Stimulated activated CD8-positive, alpha-beta memory T cell treated with anti-CD3 and anti-CD28 coated beads, Interleukin-7, amount 100 ng/mL, for 1 hour (primary cell): ENCODE data around the gene MBD4.
"Not testable (repeated sequence)": the region's sequence is repeated elsewhere in the genome, so short reads cannot be mapped to it uniquely, and the experiment has no call there.

Experiments
- DNase-seq, 2 donors: peaks; one replicate each; pipeline ENCODE4 v3.0.0-alpha.2; 2020; ENCODE audit warnings: low read depth in 2 of 2

The MBD4 gene

DNA sequence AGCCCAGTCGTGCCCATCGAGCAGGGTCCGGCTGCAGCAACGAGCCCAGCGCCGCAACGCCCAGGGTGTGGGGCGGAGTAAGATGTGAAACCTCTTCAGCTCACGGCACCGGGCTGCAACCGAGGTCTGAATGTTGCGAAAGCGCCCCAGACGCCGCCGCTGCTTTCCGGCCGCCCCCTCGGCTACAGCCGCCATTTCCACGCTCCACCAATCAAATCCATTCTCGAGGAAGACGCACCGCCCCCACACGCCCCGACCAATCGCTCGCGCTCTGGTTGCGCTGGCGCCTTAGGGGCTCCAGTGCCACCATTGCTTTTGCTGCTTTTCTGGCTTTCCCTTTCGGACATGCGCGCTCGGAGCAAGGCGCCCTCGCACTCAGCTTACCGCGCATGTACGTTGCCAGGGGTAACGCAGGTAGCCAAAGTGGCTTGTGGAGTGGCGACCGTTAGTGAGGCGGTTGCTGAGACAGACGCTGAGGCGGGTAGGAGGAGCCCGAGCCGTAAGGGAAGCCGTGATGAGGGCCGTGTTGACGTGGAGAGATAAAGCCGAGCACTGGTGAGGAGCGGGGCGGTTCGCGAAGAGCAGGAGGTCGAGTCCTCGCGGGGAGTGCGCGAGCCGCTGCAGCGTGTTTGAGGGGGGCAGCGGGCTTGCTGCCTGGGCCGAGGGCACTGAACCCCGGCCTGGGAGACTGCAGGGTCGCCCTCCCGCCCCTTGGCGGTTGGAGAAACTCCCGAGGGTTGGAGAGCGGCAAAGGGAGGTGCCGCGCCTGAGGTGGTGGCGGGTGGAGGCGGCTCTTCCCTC lies at the start of gene MBD4, which contains the start of gene IFT122:
Gene MBD4 (minus strand): TSS at position 132 of the 801 bp plus-strand sequence. CDS start 115 bp downstream, at position 17.
Gene IFT122 (plus strand): TSS at position 408 of the 801 bp plus-strand sequence. CDS start 107 bp downstream, at position 515.
- DNase-seq, result peak; percentile 95 to 96

GRCh38 chr3:129489258-129489657 lies 49.5 kb upstream of the MBD4 start:
- DNase-seq, result not testable (repeated sequence)

DNA sequence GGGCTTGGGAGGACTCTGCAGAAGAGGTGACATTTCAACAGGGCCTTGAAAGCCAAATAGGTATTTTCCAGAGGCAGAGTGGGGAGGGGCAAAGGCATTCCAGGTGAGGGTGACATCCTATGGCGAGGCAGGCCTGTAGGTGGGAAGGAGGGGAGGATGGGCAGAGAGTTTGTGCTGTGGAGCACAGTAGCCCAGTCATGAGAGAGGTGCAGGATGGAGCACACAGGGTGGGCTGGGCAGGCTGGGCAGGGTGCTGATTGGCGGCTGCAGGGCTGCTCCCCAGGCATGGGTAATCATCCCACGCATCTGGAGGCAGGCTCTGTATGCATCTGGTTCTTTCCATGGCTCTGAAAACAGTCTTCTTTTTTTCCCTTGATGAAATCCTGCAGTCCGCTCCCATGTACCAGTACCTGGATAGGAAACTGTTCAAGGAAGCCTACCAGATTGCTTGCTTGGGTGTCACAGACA lies 48.2 kb upstream of the MBD4 start:
- not testable (repeated sequence) for DNase-seq

DNA sequence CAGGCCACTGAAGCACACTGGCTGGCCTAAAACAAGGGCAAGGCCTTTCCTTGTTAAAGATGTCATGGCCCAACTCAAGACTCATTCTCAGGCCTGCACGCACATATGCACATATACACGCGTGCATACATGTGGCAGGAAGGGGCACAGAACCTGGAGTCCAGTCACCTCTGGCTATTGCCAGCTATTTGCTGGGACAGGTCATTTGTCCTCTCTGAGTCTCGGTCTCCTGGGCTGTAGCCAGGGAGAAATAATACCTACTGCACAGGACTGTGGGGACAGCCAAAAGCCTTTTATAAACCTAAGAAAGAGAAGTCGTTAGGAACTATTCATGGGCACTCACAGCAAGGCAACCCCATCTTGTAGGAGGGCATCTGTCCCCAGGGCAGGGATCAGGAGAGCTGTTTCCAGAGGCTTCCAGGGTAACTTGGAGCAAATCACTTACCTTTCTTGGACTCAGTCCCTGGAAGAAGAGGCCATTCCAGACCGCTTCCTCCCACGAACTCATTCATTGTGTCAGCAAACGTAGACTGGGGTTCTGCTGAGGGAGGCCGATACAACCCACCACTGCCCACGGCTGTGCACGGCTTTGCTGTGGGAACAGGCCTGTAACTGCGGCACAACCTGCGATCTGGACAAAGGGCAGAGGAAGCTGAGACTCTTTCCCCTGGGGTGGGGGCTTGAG lies 47.6 kb upstream of the MBD4 start:
- DNase-seq, result no peak

DNA sequence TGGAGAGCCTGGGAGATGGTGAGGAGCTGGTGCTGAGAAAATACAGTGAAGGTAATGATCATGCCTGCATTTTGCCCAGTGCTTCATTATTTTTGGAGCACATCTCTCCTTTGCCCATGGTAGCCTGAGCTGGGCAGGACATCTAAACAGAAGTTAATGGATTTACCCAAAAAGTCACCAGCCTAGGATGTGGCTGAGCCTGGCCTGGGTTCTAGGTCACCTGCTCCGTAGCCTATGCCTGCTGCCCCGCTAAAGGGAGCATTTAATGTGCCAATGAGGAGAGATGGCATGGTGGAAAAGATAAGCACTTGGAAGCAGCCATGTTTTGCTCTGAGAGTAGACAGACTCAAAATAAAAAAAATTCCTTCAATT lies 46.9 kb upstream of the MBD4 start:
- DNase-seq, result no peak

GRCh38 chr3:129485721-129486663 lies 46.2 kb upstream of the MBD4 start:
- DNase-seq, result no peak

GRCh38 chr3:129485146-129485545 lies 45.4 kb upstream of the MBD4 start:
- not testable (repeated sequence) for DNase-seq

DNA sequence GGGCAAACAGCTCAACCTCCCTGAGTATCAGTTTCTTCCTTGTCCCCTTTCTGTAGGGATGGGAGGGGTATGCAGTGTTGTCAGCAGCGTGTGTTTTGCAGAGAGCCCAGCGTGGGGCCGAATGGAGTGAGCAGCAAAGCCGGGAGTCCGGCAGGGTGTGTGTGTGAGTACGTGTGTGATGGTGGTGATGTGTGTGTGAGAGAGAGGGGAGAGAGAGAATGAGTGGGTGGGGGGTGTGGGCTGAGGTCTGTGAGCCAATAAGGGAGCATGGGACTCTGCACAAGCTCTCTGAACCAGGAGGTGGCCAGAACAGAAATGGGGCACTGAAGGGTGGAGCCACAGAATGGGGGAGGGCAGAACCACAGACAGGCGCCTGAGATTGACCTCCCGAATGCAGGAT lies 44.1 kb upstream of the MBD4 start:
- no peak for DNase-seq

GRCh38 chr3:129482721-129483120 lies 43.0 kb upstream of the MBD4 start:
- DNase-seq, result no peak

GRCh38 chr3:129481766-129482332 lies 42.1 kb upstream of the MBD4 start:
- no peak for DNase-seq

GRCh38 chr3:129481225-129481765 lies 41.5 kb upstream of the MBD4 start:
- DNase-seq, result not testable (repeated sequence)

- DNase-seq, result no peak
Measured at GRCh38 chr3:129476586-129476985, 36.8 kb upstream of the MBD4 start.

GRCh38 chr3:129475863-129476262 lies 36.1 kb upstream of the MBD4 start:
- DNase-seq, result no peak

GRCh38 chr3:129474984-129475804 lies 35.4 kb upstream of the MBD4 start:
- DNase-seq, result no peak

DNA sequence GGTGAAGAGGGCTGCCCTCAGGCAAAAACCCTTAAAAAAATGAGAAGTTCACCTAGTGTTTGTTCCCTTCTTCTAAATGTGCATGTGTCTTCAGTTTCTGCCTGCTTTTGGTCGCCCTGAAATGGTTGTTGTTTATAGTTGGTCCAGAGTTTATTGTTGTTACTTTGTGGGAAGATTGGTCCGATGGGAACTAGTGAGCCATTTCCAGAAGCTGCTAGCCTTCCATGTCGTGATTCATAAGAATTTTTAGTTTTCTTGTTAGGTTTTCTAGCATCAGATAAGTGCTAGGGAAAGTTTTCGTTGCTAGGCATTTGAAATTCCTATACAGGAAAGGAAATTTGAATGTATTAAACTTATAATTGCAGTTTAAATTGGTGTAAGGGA lies 34.0 kb upstream of the MBD4 start:
- DNase-seq, result no peak

DNA sequence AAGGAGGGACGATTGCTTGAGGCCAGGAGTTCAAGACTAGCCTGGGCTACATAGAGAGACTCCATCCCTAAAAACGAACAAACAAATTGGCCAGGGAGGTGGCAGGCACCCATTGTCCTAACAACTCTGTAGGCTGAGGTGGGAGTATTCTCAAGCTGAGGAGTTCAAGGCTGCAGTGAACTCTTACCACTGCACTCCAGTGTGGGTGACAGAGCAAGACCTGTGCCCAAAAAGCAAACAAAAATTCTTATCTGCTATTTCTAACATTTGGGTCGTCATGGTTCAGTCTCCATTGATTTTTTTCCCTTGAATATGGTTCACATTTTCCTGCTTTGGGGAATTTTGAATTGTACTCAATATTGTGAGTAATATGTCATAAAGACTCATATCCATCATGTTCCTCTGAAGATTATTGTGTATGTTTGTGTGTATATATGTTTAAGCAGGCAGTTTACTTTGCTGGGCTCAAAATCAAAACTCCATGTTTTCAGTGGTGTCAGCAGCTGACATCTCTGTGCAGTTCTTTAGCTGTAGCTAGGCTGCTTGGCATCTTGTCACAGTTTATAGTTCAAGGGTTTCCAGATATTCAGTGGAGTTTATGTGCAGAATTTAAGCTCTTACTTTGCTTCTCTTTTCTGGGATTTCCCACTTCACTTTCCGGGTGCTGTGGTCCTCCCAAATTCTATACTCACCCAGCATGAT lies 33.5 kb upstream of the MBD4 start:
- DNase-seq, result no peak

GRCh38 chr3:129470861-129471260 lies 31.1 kb upstream of the MBD4 start:
- no peak for DNase-seq

DNA sequence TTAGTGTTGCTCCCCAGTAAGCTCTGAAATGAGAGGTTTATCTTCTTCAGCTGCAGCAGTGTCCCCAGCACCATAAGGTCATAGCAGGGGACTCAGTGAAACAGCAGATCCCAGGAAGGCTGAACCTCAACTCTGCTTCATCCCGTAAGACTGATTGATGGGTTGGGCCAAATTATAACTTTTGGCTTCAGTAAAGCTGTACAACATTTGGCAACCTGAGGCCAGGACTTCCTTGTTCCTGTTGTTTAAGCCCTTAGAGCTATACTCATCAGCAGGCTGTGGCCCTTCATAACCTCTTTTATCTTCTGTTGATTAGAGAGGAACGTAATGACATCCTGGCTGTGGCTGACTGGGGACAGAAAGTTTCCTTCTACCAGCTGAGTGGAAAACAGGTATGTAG lies 29.3 kb upstream of the MBD4 start:
- no peak for DNase-seq

GRCh38 chr3:129467932-129468331 lies 28.2 kb upstream of the MBD4 start:
- no peak for DNase-seq

DNA sequence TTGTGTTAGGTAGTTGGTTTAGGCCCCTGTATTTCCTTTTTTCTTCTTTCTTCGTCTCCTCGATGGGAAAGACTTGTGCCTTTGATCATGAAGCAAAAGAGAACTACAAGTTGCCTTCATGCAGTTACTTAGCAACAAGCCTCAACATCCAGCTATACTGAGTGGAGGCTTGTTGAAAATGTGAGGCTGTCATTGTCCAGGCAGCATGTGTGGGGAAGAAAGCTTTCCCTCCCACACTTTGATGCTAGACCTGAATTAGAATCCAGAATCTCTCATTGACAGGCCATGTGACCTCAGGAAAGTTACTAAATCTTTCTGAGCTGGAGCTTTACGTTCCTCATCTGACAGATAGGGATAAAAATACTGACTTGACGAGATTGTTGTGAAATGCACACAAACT lies 24.0 kb upstream of the MBD4 start:
- DNase-seq, result no peak
